ENCODE data around the gene MTA1.

Gene MTA1

GRCh38 chr14:105480807-105481801 is 61.5 kb downstream of the MTA1 start:
- FAIRE-seq, result no peak
- peak; percentile 98 for DNase-seq (ENCODE audit: insufficient read length, low spot score)
- TF ChIP-seq, protein P1, sequence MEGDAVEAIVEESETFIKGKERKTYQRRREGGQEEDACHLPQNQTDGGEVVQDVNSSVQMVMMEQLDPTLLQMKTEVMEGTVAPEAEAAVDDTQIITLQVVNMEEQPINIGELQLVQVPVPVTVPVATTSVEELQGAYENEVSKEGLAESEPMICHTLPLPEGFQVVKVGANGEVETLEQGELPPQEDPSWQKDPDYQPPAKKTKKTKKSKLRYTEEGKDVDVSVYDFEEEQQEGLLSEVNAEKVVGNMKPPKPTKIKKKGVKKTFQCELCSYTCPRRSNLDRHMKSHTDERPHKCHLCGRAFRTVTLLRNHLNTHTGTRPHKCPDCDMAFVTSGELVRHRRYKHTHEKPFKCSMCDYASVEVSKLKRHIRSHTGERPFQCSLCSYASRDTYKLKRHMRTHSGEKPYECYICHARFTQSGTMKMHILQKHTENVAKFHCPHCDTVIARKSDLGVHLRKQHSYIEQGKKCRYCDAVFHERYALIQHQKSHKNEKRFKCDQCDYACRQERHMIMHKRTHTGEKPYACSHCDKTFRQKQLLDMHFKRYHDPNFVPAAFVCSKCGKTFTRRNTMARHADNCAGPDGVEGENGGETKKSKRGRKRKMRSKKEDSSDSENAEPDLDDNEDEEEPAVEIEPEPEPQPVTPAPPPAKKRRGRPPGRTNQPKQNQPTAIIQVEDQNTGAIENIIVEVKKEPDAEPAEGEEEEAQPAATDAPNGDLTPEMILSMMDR (IDR thresholded peaks at IDR 0.05; ENCODE audit: insufficient read depth, missing control alignments), result peak; percentile 90

DNA sequence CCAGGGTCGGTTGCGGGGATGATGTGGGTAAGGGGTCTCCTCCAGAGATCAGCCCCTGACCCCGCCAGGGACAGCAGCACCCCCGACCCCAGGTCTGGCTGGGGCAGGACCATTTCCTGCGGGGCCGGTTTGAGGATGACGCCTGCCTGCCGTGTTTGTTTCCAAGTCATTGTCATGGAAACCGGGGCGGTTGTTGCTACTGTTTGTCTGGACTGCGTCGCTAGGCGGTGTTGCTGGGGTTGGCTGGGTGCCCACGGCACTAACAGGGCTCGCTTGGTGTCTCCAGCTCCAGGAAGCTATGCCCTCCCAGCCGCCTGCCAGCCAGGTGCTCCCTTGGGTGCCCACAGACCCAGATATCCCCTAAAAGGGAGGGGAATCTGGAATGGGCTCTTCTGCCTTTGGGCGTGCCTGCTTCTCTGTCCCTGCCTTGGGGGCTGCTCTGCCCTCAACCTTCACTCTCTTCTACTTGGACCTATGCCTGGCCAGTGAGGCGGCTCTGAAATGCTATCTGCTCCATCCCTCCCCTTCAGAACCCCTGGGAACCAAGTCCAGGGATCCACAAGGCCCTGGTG is 62.3 kb downstream of the MTA1 start:
- TF ChIP-seq, protein P1 (IDR thresholded peaks at IDR 0.05; ENCODE audit: insufficient read depth, missing control alignments), result peak; percentile 17
- DNase-seq (ENCODE audit: insufficient read length, low spot score), result no peak
- no peak for FAIRE-seq

GRCh38 chr14:105482486-105483110 is 63.0 kb downstream of the MTA1 start:
- TF ChIP-seq, protein P1 (IDR thresholded peaks at IDR 0.05; ENCODE audit: insufficient read depth, missing control alignments), result no peak
- FAIRE-seq (no peak), DNase-seq (ENCODE audit: insufficient read length, low spot score) (no peak)

DNA sequence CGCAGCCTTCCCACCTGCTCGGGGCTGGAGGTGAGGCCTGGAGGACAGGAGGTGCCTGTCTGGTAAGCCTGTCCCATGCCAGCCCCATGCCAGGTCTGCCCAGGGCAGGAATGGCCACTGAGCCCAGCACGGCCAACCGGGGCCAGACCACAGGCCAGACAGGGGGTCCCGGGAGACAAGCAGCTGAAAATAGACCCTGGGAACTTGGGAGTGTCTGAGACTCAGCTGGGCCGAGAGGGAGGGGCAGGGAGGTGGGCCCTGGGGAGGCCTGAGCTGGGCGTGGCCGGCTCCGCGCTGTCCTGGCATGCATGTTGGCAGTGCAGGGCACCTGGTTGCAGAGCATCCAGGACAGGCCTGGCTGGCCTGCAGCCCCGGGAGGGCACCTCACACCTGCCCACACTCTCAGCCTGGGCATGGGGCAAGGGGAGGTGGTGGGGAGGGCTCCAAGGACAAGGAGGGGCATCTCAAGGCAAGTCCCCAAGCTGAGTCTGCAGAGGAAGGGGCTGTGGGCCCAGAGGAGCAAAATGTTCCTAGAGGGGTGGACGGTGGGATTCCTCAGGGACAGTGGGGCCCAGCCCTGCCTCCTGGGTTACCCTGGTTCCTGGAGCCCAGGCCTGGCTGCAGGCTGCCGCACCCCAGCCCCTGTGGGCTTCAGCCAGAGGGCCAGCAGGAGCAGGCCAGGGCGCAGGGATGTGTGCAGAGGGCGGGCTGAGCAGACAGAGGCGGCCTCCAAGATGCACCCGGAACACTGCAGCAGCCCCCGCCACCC is 63.9 kb downstream of the MTA1 start:
- TF ChIP-seq, protein P1 (IDR thresholded peaks at IDR 0.05; ENCODE audit: insufficient read depth, missing control alignments), result no peak
- no peak for DNase-seq (ENCODE audit: insufficient read length, low spot score)
- no peak for FAIRE-seq

DNA sequence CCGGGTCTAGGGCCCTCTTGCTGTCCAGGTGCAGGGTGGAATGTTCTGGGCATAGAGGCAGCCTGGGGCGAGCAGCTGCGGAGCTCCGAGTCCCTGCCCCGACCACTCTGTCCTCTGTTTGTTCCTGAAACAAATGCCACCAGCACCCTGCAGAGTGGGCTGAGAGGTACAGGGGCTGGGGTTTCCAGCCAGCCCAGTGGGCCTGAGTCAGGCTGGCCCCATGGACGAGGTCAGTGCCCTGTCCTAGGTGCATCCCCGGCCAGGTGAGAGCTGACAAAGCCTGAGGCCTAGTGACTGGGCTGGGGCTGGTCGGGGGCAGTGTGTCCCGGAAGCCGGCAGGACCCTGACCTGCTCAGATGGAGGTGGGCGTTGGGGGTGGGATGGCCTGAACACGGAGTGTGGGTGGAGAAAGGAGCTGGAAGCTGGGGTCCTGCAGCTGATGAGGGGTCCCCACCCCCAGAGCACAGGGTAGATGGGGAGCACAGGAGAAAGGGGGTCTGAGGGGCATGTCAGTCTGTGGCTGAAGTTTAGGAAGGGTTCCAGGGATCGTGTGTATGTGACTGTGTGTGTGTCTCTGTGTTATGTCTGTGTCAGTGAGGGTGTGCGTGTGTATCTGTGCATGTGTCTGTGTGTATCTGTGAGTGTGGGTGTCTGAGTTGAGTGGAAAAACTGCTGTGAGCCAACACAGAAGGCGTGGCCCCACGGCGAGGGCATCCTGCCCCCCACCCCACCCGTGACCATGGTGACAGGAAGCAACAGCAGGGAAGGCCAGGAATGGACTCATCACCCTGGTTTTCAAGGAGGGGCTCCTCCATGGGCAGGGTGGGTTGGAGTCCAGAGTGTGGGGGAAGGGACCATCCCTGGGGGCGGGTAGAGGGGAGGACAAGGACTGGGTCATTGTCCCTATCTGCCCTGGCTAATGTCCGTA is 64.7 kb downstream of the MTA1 start:
- FAIRE-seq, result no peak
- DNase-seq (ENCODE audit: insufficient read length, low spot score), result no peak

More for the DNA sequence above, 64.7 kb downstream of the MTA1 start:
- TF ChIP-seq, protein P1 (IDR thresholded peaks at IDR 0.05; ENCODE audit: insufficient read depth, missing control alignments), result no peak
